Measurements from ENCODE around the gene NPY1R. TPM values are rescaled to one million over a fixed set of nuclear protein-coding genes. Genes with fewer than 3 reads are reported as not detected.

Gene NPY1R
- total RNA-seq, 1 donor from 2014 or later: 0.46 TPM

GRCh38 chr4:163284304-163284703 is 48.1 kb downstream of the NPY1R start:
- intact Hi-C loops (cut with DNase I): no loop called here
- no peak for DNase-seq (ENCODE audit: missing footprints)
- no peak for ATAC-seq

DNA sequence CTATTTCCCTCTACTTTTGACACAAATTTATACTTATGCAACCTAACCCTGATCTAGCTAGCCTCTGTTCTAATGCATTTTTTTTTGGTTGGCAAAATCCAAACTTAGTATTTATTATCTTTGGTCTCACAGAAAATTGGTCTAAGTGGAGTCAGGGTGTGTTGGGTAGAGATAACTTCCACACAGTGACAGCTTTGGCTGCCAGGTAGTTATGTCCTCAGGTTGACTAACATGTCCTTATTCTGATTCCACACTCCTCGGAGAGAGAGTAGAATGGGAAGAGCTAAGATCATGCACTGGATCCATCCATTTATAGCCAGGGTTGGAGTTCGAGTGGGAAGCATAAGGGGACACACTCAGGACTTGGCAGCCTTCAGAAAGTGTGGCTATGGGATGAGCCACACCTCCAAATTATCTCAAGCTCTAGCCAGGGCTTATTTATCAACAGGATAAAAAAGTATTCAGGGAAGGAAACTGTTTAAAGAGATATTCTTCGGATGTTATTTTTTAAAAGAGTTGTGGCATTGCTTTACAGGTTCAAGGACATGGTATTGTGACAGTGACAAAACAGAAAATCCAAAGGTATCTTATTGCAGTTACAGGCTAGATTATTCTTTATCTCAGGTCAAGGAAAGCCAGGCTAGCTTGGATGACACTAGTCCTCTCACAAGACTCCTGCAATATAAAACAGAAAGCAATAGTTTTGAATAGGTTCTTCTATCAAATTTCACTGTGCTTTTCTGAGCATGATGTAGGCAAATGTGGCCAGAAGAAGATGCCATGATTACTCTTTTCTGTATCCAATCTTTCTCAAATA is 51.5 kb downstream of the NPY1R start:
- DNase-seq (ENCODE audit: missing footprints) (no peak), ATAC-seq (no peak)
- intact Hi-C loops (cut with DNase I): no loop called here

GRCh38 chr4:163279713-163280112 is 52.7 kb downstream of the NPY1R start:
- intact Hi-C loops (cut with DNase I): no loop called here
- ATAC-seq (no peak), DNase-seq (ENCODE audit: missing footprints) (no peak)

DNA sequence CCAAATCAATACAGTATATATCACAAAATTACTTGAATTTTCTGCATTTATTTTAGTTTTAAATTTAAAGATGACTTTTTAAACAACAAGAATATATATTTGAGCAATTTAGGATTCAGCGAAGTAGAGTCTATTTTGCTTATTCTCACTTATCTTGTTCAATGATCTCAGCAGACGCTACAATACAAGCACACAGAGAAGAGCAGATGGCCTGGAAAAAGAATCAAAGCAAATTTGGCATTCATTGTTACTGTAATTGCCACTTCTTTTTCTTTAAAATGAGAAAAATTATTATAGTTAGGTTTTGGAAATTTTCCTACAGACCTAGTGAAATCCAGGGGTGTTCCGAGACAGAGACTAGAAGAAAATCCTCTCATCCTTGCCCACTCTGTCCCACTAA is 57.5 kb downstream of the NPY1R start:
- intact Hi-C loops (cut with DNase I): no loop called here
- DNase-seq (ENCODE audit: missing footprints) (no peak), ATAC-seq (no peak)

Other genes with a start within 250 kb of the NPY1R start
- gene NAF1, start 165.7 kb downstream of the NPY1R start, total RNA-seq: 10.6 TPM
- gene NPY5R, start 11.3 kb upstream of the NPY1R start, total RNA-seq: not detected
- gene TKTL2, start 141.2 kb upstream of the NPY1R start, total RNA-seq: not detected
- gene TMA16, start 162.1 kb upstream of the NPY1R start, total RNA-seq: 9.6 TPM